Mesendoderm (in vitro differentiated cells): ENCODE measurements around the gene LIPG.
"Not testable (repeated sequence)": the region's sequence is repeated elsewhere in the genome, so short reads cannot be mapped to it uniquely, and the experiment has no call there.

Source experiments
- DNase-seq: peaks from one replicate; pipeline ENCODE4 v3.0.0; 2013
- H2AK5ac ChIP-seq: 2 replicates; pipeline ENCODE4 v1.6.1; 2013; ENCODE audit warnings: low read length, inconsistent platforms
- H2BK120ac ChIP-seq: 2 replicates; pipeline ENCODE4 v1.6.1; 2013; ENCODE audit warnings: low read depth, mild to moderate bottlenecking, low read length, moderate library complexity, mixed read lengths
- H2BK15ac ChIP-seq: replicated peaks from 2 replicates; pipeline ENCODE4 v1.6.1; 2013; ENCODE audit warnings: low read depth, mild to moderate bottlenecking, moderate library complexity
- H2BK5ac ChIP-seq: 2 replicates; pipeline ENCODE4 v1.6.1; 2013; ENCODE audit warnings: low read length, inconsistent platforms
- H3K18ac ChIP-seq: 2 replicates; pipeline ENCODE4 v1.6.1; 2013; ENCODE audit warnings: mild to moderate bottlenecking, low read length, mixed read lengths
- H3K23ac ChIP-seq: one replicate; pipeline ENCODE4 v1.6.1; 2013; ENCODE audit warnings: low read length
- H3K27ac ChIP-seq: 2 replicates; pipeline ENCODE4 v1.5.1; 2013; ENCODE audit warnings: low read depth, mild to moderate bottlenecking, inconsistent platforms, low read length, moderate library complexity
- H3K27me3 ChIP-seq: 2 replicates; pipeline ENCODE4 v1.6.1; 2013; ENCODE audit warnings: low read length, control low read depth, mild to moderate bottlenecking, inconsistent platforms; ENCODE audit not compliant: insufficient read depth, poor library complexity
- H3K36me3 ChIP-seq: 2 replicates; pipeline ENCODE4 v1.6.1; 2013; ENCODE audit warnings: low read length, inconsistent platforms; ENCODE audit not compliant: control insufficient read depth, insufficient read depth
- H3K4ac ChIP-seq: one replicate; pipeline ENCODE4 v1.6.1; 2013; ENCODE audit warnings: low read depth, mild to moderate bottlenecking, low read length, moderate library complexity
- H3K4me1 ChIP-seq: 2 replicates; pipeline ENCODE4 v1.6.1; 2013; ENCODE audit warnings: low read depth, low read length, inconsistent platforms; ENCODE audit not compliant: control insufficient read depth
- H3K4me2 ChIP-seq: 2 replicates; pipeline ENCODE4 v1.6.1; 2013; ENCODE audit warnings: low read length
- H3K4me3 ChIP-seq: 2 replicates; pipeline ENCODE4 v1.5.1; 2013; ENCODE audit warnings: mild to moderate bottlenecking, low read length
- H3K56ac ChIP-seq: one replicate; pipeline ENCODE4 v1.6.1; 2013; ENCODE audit warnings: low read length
- H3K79me1 ChIP-seq: 2 replicates; pipeline ENCODE4 v1.6.1; 2013; ENCODE audit warnings: low read length, inconsistent platforms
- H3K79me2 ChIP-seq: 2 replicates; pipeline ENCODE4 v1.6.1; 2013; ENCODE audit warnings: mild to moderate bottlenecking, low read length; ENCODE audit not compliant: control insufficient read depth, insufficient read depth
- H3K9ac ChIP-seq: 2 replicates; pipeline ENCODE4 v1.6.1; 2013; ENCODE audit warnings: low read length, inconsistent platforms
- H4K5ac ChIP-seq: one replicate; pipeline ENCODE4 v1.6.1; 2013; ENCODE audit warnings: low read length
- H4K8ac ChIP-seq: one replicate; pipeline ENCODE4 v1.6.1; 2013; ENCODE audit warnings: low read depth, mild to moderate bottlenecking, control low read depth, low read length, moderate library complexity
- WGBS: extraction: QIAGEN DNeasy Blood & Tissue Kit; methylation state at CpG from one replicate; pipeline ENCODE4 v1.1.7; 2013; ENCODE audit warnings: low lambda C conversion rate, missing lambda C conversion rate; ENCODE audit not compliant: insufficient coverage; ENCODE audit errors: extremely low coverage; 5-methylcytosine and 5-hydroxymethylcytosine counted together

Gene LIPG

DNA sequence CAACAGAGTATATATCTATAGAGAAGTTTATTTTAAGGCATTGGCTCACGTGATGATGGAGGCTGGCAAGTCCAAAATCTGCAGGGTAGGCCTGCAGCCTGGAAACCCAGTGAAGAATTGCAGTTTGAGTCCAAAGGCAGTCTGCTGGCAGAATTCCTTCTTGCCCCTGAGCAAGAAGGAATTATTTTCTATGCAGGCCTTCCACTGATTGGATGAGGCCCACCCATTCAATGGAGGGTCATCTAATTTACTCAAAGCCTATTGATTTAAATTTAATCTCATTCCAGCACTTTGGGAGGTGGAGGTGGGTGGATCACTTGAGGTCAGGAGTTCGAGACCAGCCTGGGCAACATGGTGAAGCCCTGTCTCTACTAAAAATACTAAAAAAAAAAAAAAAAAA, 44.4 kb upstream of the LIPG start:
- Histone ChIP-seq H3K4me3 (no peak overlapping the region), H3K4me2 (no peak overlapping the region), H3K79me2 (no peaks in the 10 kb centered on the region), H3K36me3 (no peaks in the 10 kb centered on the region), H3K56ac (no peak overlapping the region), H4K8ac (no peak overlapping the region), H3K27ac (no peak overlapping the region), H3K27me3 (no peaks in the 10 kb centered on the region), H3K4me1 (peaks cover 3% of the 10 kb centered on the region), H3K4ac (no peak overlapping the region), H3K23ac (no peak overlapping the region), H2BK120ac (no peak overlapping the region), H2BK5ac (no peak overlapping the region), H3K9ac (no peak overlapping the region), H3K18ac (no peak overlapping the region), H2BK15ac (no peak overlapping the region), H2AK5ac (peak overlapping the region; percentile 41), H3K79me1 (no peaks in the 10 kb centered on the region), H4K5ac (no peak overlapping the region)
- WGBS, result no CpG with 5 or more reads among the region's 2 CpGs
- no peak for DNase-seq

DNA sequence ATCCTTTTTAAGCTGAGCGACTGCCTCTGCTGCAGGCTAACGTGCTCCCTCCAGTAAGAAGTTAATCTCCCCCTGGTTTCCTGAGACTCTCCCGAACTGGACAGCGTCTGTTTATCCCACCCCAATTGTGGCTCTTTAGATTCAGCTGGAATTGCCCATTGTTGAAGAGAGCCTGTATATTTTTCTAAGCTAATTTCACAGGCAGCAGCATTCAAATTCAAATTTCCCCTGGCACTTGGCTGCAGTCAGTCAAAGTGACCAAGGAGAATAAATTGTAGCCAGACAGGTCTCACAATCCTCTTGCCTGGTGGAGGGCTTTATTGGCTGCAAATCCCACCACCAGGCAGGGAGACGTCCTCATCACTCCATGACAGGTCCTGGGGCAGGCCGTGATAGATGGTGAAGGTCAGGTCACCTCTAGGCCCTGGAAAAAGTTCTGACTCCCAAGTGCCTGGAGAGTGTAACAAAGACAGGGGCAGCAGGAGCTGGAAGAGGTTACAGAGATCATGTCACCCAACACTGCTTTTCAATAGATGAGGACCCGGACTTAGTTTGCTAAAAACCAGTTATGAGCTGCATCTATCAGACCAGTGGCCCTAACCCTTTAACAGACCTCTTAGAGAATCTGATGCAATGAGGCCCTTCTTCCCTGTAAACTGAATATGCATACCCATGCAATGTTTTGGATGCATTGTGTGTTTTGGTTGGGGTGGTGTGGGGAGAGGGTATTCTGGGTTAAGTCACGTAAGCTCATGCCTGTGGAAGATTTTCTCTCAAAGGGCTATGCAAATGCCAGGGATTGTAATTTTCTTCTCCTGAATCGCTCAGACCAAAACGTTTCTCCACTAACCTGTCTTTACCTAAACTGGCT, 42.5 kb upstream of the LIPG start:
- no peaks in the 10 kb centered on the region for H3K36me3 ChIP-seq
- H2BK120ac ChIP-seq, result peak overlapping the region; percentile 18
- no peak for DNase-seq
- peak overlapping the region; percentile 25 for H3K18ac ChIP-seq
- H2BK5ac ChIP-seq, result peak overlapping the region; percentile 11
- WGBS, result no CpG with 5 or more reads among the region's 10 CpGs
- no peak overlapping the region for H3K4ac ChIP-seq
- H2BK15ac ChIP-seq, result peak overlapping the region; percentile 75
- no peak overlapping the region for H3K23ac ChIP-seq
- no peaks in the 10 kb centered on the region for H3K79me1 ChIP-seq
- H4K5ac ChIP-seq, result no peak overlapping the region
- no peak overlapping the region for H3K27ac ChIP-seq
- H2AK5ac ChIP-seq, result no peak overlapping the region
- no peaks in the 10 kb centered on the region for H3K27me3 ChIP-seq
- H3K4me2 ChIP-seq, result no peak overlapping the region
- H3K4me1 ChIP-seq, result peaks cover 5% of the 10 kb centered on the region
- H4K8ac ChIP-seq, result no peak overlapping the region
- H3K56ac ChIP-seq, result peak overlapping the region; percentile 66
- H3K4me3 ChIP-seq, result no peak overlapping the region
- H3K9ac ChIP-seq, result peak overlapping the region; percentile 5
- H3K79me2 ChIP-seq, result no peaks in the 10 kb centered on the region

DNA sequence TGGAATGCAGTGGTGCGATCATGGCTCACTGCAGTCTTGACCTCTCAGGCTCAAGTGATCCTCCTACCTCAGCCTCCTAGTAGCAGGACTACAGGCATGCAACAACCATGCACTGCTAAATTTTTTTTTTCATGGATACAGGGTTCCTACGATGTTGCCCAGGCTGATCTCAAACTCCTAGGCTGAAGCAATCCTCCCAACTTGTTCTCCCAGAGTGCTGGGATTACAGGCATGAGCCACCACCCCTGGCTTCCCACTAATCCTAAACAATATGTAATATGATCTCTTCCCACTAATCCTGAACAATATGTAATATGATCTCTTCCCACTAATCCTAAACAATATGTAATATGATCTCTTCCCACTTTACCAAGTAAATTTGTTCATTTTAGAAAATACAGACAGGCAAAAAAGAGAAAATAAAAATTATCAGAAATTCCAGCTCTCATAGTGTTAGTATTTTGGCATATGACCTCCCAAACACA, 41.2 kb upstream of the LIPG start:
- H2BK5ac ChIP-seq, result no peak overlapping the region
- no peaks in the 10 kb centered on the region for H3K79me1 ChIP-seq
- no peak overlapping the region for H3K9ac ChIP-seq
- DNase-seq, result no peak
- no peak overlapping the region for H3K4me3 ChIP-seq
- no peak overlapping the region for H3K4me2 ChIP-seq
- H2AK5ac ChIP-seq, result no peak overlapping the region
- H2BK120ac ChIP-seq, result no peak overlapping the region
- peaks cover 6% of the 10 kb centered on the region for H3K4me1 ChIP-seq
- H3K56ac ChIP-seq, result no peak overlapping the region
- no peak overlapping the region for H4K5ac ChIP-seq
- no peaks in the 10 kb centered on the region for H3K79me2 ChIP-seq
- no peaks in the 10 kb centered on the region for H3K36me3 ChIP-seq
- H3K4ac ChIP-seq, result no peak overlapping the region
- H3K23ac ChIP-seq, result no peak overlapping the region
- no peak overlapping the region for H2BK15ac ChIP-seq
- WGBS, result no CpG with 5 or more reads among the region's 2 CpGs
- H3K18ac ChIP-seq, result no peak overlapping the region
- no peak overlapping the region for H4K8ac ChIP-seq
- H3K27ac ChIP-seq, result no peak overlapping the region
- no peaks in the 10 kb centered on the region for H3K27me3 ChIP-seq

DNA sequence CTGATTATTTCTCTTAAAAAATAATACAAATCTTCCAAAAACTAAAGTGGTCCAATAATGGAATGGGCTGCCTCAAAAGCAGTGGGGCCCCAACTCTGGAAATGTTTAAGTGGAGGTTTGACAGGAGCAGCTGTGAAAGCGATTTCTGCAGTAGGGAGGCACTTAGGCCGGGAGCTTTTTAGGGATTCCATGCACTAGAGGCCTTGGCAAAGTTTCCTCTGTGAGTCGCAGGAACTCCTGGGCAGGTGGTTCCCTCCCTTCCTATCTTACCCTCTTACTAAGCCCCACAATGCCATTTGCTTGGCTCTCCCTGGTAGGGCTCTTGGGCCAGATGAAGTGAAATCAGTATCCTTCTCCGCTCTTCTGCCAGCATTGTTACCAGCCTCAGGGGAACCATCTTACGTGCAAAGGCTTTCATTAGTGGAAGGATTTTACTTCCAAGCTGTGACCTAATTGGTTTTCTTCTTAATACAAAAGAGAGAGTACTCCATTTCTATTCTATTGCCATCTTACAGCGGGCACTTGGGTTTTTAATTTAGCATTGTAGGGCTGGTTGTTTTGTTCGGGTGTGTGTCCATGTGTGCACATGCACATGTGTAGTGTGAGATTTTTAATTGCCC, 40.5 kb upstream of the LIPG start:
- Histone ChIP-seq H2BK120ac (no peak overlapping the region), H3K9ac (no peak overlapping the region), H2BK5ac (peak overlapping the region; percentile 40), H3K27ac (peak overlapping the region; percentile 9), H3K36me3 (no peaks in the 10 kb centered on the region), H2AK5ac (no peak overlapping the region), H4K5ac (no peak overlapping the region), H3K23ac (no peak overlapping the region), H3K79me2 (no peaks in the 10 kb centered on the region), H3K56ac (peak overlapping the region; percentile 17), H3K18ac (peak overlapping the region; percentile 28), H3K4ac (no peak overlapping the region), H3K4me1 (peaks cover 6% of the 10 kb centered on the region), H3K27me3 (no peaks in the 10 kb centered on the region), H3K4me3 (no peak overlapping the region), H2BK15ac (no peak overlapping the region), H4K8ac (no peak overlapping the region), H3K4me2 (no peak overlapping the region), H3K79me1 (no peaks in the 10 kb centered on the region)
- no CpG with 5 or more reads among the region's 7 CpGs for WGBS
- no peak for DNase-seq

DNA sequence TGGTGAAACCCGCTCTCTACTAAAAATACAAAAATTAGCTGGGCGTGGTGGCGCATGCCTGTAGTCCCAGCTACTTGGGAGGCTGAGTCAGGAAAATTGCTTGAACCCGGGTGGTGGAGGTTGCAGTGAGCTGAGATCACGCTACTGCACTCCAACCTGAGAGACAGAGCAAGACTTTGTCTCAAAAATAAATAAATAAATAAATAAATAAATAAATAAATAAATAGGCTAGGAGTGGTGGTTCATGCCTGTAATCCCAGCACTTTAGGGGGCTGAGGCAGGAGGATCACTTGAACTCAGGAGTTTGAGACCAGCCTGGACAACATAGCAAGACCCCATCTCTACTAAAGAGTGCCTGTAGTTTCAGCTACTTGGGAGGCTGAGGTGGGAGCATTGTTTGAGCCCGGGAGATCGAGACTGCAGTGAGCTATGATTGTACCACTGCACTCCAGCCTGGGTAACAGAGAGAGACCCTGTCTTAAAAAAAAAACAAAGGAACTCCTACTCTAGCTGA, 38.2 kb upstream of the LIPG start:
- not testable (repeated sequence) for H3K4ac ChIP-seq, H2BK5ac ChIP-seq, H4K8ac ChIP-seq, H3K23ac ChIP-seq, DNase-seq, H3K36me3 ChIP-seq, H3K9ac ChIP-seq, H3K56ac ChIP-seq, H2BK120ac ChIP-seq, H3K18ac ChIP-seq, H4K5ac ChIP-seq, H3K79me1 ChIP-seq, H3K27me3 ChIP-seq, H2BK15ac ChIP-seq, H2AK5ac ChIP-seq, H3K4me1 ChIP-seq, H3K27ac ChIP-seq, H3K4me2 ChIP-seq, H3K79me2 ChIP-seq, H3K4me3 ChIP-seq
- WGBS, result no CpG with 5 or more reads among the region's 7 CpGs
